DND-41 (cell line): ENCODE measurements around the gene FBXO21.

Source experiments
- ATAC-seq: fragments of 200-7000 bp; cut with Tn5 transposase; 3 replicates; pipeline ENCODE4 v1.9.1; 2021; ENCODE audit warnings: low read depth; ENCODE audit not compliant: insufficient read depth
- DNase-seq: peaks from one replicate; pipeline ENCODE4 v3.0.0-alpha.2; 2020
- H2AFZ ChIP-seq: 2 replicates; pipeline ENCODE4 v1.6.0; 2012; ENCODE audit warnings: low read depth, low read length
- H3K27ac ChIP-seq: 2 replicates; pipeline ENCODE4 v1.5.1; 2012; ENCODE audit warnings: low read length, inconsistent platforms
- H3K27me3 ChIP-seq: fragments of 200-600 bp; sonication (generic); 2 replicates; pipeline ENCODE4 v1.6.0; 2012; ENCODE audit warnings: low read length, mild to moderate bottlenecking, inconsistent platforms; ENCODE audit not compliant: insufficient read depth, poor library complexity
- H3K36me3 ChIP-seq: 2 replicates; pipeline ENCODE4 v1.5.1; 2012; ENCODE audit warnings: low read length, inconsistent platforms; ENCODE audit not compliant: insufficient read depth
- H3K4me1 ChIP-seq: 2 replicates; pipeline ENCODE4 v1.5.1; 2012; ENCODE audit warnings: mild to moderate bottlenecking, low read length; ENCODE audit not compliant: insufficient read depth
- H3K4me2 ChIP-seq: 2 replicates; pipeline ENCODE4 v1.6.0; 2012; ENCODE audit warnings: mild to moderate bottlenecking, moderate library complexity, low read length, inconsistent platforms; ENCODE audit not compliant: insufficient read depth
- H3K4me3 ChIP-seq, 2 experiments: fragments of 200-600 bp in 1 of 2; shearing (Covaris generic) in 1 of 2; 2 replicates each; pipeline ENCODE4 v1.5.1; 2012 to 2016; ENCODE audit warnings: inconsistent platforms in 2 of 2, low read length in 2 of 2, mild to moderate bottlenecking in 2 of 2, low read depth in 1 of 2, moderate library complexity in 1 of 2
- H3K79me2 ChIP-seq: 2 replicates; pipeline ENCODE4 v1.6.0; 2012; ENCODE audit warnings: low read length, inconsistent platforms; ENCODE audit not compliant: insufficient read depth
- H3K9ac ChIP-seq: 2 replicates; pipeline ENCODE4 v1.6.0; 2012; ENCODE audit warnings: low read depth, mild to moderate bottlenecking, inconsistent platforms, low read length, moderate library complexity
- H3K9me3 ChIP-seq: 2 replicates; pipeline ENCODE4 v1.5.1; 2012; ENCODE audit warnings: low read length, moderate library complexity, mild to moderate bottlenecking, inconsistent platforms; ENCODE audit not compliant: insufficient read depth, severe bottlenecking
- H4K20me1 ChIP-seq: 2 replicates; pipeline ENCODE4 v1.6.0; 2012; ENCODE audit warnings: low read length; ENCODE audit not compliant: insufficient read depth
- EZH2 ChIP-seq: IDR thresholded peaks from 3 replicates; pipeline ENCODE4 v1.6.1; 2012; ENCODE audit warnings: borderline replicate concordance, low read depth, mild to moderate bottlenecking, moderate library complexity, low read length, inconsistent platforms; ENCODE audit not compliant: severe bottlenecking
- TF ChIP-seq, protein P1 (sequence below): IDR thresholded peaks from 2 replicates; pipeline ENCODE4 v1.5.1; 2012; ENCODE audit warnings: borderline replicate concordance, low read length, moderate library complexity, mild to moderate bottlenecking; ENCODE audit not compliant: poor library complexity, severe bottlenecking; ENCODE audit errors: extremely low read depth

Gene FBXO21

DNA sequence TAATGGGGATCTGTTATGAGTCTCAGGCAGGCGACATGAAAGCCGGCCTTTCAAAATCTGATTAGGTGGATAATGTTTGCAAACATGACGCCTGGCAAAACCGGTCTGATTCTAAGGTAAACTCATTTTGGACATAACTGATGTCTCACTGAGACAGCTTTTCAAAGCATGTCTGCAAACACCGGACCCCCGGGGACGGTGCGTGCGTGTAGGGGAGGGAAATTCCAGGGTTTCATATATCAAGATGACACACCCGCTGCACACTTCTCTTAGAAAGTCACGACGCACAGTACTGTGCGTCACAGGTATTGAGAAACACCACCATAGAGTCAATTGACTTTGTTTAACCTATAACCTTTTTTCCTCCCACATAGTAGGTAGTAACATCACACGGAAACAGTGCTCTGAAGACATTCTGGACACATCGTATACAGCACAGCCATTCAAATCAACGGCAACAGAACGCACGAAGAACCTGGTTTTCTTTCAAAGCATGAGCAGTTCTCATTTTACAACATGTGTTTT, 47.2 kb downstream of the FBXO21 start:
- Histone ChIP-seq H4K20me1 (peaks cover 4% of the 10 kb centered on the region; the same call in 1 of the 2 replicates), H2AFZ (no peak overlapping the region), H3K4me2 (no peak overlapping the region), H3K27ac (no peak overlapping the region), H3K4me1 (no peaks in the 10 kb centered on the region), H3K9me3 (no peaks in the 10 kb centered on the region), H3K36me3 (peaks cover 39% of the 10 kb centered on the region), H3K27me3 (no peaks in the 10 kb centered on the region), H3K9ac (no peak overlapping the region), H3K79me2 (no peaks in the 10 kb centered on the region), H3K4me3 (no peak overlapping the region)
- DNase-seq: no peak
- no peak for ATAC-seq
- TF ChIP-seq, protein P1, sequence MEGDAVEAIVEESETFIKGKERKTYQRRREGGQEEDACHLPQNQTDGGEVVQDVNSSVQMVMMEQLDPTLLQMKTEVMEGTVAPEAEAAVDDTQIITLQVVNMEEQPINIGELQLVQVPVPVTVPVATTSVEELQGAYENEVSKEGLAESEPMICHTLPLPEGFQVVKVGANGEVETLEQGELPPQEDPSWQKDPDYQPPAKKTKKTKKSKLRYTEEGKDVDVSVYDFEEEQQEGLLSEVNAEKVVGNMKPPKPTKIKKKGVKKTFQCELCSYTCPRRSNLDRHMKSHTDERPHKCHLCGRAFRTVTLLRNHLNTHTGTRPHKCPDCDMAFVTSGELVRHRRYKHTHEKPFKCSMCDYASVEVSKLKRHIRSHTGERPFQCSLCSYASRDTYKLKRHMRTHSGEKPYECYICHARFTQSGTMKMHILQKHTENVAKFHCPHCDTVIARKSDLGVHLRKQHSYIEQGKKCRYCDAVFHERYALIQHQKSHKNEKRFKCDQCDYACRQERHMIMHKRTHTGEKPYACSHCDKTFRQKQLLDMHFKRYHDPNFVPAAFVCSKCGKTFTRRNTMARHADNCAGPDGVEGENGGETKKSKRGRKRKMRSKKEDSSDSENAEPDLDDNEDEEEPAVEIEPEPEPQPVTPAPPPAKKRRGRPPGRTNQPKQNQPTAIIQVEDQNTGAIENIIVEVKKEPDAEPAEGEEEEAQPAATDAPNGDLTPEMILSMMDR: no peak
- TF ChIP-seq EZH2: no peak

DNA sequence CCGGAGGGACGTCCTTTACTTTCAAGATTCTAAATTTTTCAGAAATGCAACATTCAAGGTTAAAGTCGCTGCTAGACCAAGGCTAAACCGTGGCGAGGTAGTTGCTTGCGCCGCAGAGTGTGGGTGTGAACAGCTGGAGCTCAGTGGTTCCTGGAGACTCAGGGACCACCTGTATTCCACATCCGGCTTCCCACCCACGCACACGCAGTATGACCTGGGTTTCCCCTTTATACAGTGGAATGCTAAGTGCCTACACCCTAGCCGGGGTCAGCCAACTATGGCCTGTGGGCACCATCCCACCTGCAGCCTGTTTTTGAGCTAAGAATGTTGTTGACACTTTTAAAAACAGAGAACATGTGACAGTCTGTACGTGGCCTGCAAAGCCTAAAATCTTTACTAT, 48.2 kb downstream of the FBXO21 start:
- H2AFZ ChIP-seq: no peak overlapping the region
- H3K27me3 ChIP-seq: no peaks in the 10 kb centered on the region
- H3K9me3 ChIP-seq: no peaks in the 10 kb centered on the region
- ATAC-seq: no peak
- H3K9ac ChIP-seq: no peak overlapping the region
- TF ChIP-seq EZH2: no peak
- TF ChIP-seq, protein P1: no peak
- H3K4me1 ChIP-seq: no peaks in the 10 kb centered on the region
- no peak overlapping the region for H3K4me3 ChIP-seq
- no peak for DNase-seq
- peaks cover 4% of the 10 kb centered on the region; the same call in 1 of the 2 replicates for H4K20me1 ChIP-seq
- no peak overlapping the region for H3K27ac ChIP-seq
- no peak overlapping the region for H3K4me2 ChIP-seq
- peaks cover 33% of the 10 kb centered on the region for H3K36me3 ChIP-seq
- no peaks in the 10 kb centered on the region for H3K79me2 ChIP-seq

DNA sequence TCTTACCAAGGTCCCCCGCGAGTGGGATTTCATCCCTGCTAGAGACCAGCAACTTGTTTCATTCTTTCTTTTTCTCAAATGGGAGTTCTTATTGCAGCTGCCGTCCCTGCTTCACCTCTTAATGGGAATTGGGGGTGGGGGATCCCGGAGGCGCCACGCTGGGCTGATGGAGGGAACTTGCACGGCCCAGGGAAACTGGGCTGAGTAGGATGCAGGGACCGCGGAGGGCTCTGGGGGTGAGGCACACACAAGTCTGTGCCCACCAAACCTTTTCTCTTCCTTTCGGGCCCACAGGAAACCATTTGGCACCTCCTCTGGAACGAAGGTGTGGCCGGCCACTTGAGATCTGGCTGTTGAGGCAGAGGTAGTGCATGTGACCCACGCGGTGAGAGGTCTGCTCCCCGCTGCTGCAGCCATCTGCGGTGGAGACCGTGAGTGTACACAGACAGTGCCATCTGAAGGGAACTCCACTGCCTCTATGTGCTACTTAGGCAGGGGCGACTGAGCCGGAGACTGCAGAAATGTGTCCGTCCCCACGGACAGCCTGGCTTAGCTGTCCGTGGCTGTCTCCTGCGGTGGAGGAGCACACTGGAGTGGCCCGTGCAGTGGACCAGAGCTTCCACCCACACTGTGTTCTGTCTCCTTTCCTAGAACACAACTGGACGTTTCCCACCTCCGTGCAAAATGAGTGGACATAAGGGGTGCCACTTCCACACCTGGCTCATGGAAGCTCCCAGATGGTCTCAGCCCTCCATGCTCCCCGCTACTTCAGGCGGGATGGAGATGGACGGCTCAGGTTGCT, 49.0 kb downstream of the FBXO21 start:
- TF ChIP-seq EZH2: no peak
- TF ChIP-seq, protein P1: no peak
- Histone ChIP-seq H3K9ac (no peak overlapping the region), H3K4me3 (no peak overlapping the region), H4K20me1 (peaks cover 4% of the 10 kb centered on the region; the same call in 1 of the 2 replicates), H2AFZ (no peak overlapping the region), H3K27me3 (no peaks in the 10 kb centered on the region), H3K79me2 (no peaks in the 10 kb centered on the region), H3K4me2 (no peak overlapping the region), H3K4me1 (no peaks in the 10 kb centered on the region), H3K27ac (no peak overlapping the region), H3K9me3 (no peaks in the 10 kb centered on the region), H3K36me3 (peaks cover 27% of the 10 kb centered on the region)
- ATAC-seq: peak; percentile 24; the same call in 1 of the 3 replicates
- no peak for DNase-seq
